HepG2 (cell line): ENCODE results near the gene ZWILCH. TPM values are rescaled to one million over a fixed set of nuclear protein-coding genes. Genes with fewer than 3 reads are reported as not detected.
"Not testable (repeated sequence)": the region's sequence is repeated elsewhere in the genome, so short reads cannot be mapped to it uniquely, and the experiment has no call there.

ENCODE experiments used
- ATAC-seq: fragments of 200-7000 bp; cut with Tn5 transposase; 3 replicates; pipeline ENCODE4 v1.9.1; 2020; ENCODE audit warnings: mild to moderate bottlenecking, moderate library complexity
- BruUV-seq: library from RNA; stranded (reverse); fragments of 400-500 nt; replicated peaks from 2 replicates; lab custom pipeline; 2021; lab: Mats Ljungman, UMichigan
- CTCF ChIA-PET: fragments of 300-600 bp; formaldehyde crosslinking; extraction: SDS; loops from one replicate; lab custom pipeline; 2021; ENCODE audit warnings: low total read pairs, inconsistent platforms, low intra/inter-chr PET ratio; lab: Yijun Ruan, JAX
- POLR2A ChIA-PET: fragments of 350-600 bp; sonication (Branson Sonifier 250); formaldehyde crosslinking; loops from one replicate; lab custom pipeline; 2020; ENCODE audit warnings: antibody characterized with exemption, inconsistent platforms; lab: Yijun Ruan, JAX
- DNase-seq: peaks from one replicate; pipeline ENCODE4 v3.0.0-alpha.2; 2015; ENCODE audit warnings: low spot score
- FAIRE-seq: peaks from 3 replicates; lab custom pipeline; 2011; peaks lifted over from hg19 to GRCh38; lab: Jason Lieb, UNC
- H2AFZ ChIP-seq: one replicate; pipeline ENCODE4 v1.6.1; 2011; ENCODE audit warnings: low read length, inconsistent platforms
- H3K27ac ChIP-seq: fragments of 300-600 bp; 3 replicates; pipeline ENCODE4 v1.8.0; 2011; ENCODE audit warnings: mixed run types, mild to moderate bottlenecking, mixed read lengths, low read length, inconsistent platforms; ENCODE audit not compliant: insufficient read depth; ENCODE audit errors: extremely low read length
- H3K27me3 ChIP-seq, 2 experiments: fragments of 200-600 bp in 1 of 2; 2 replicates in 1 of 2; 3 replicates in 1 of 2; pipeline versions ENCODE4 v1.6.0 to v1.8.0; 2011; ENCODE audit warnings: low read length in 2 of 2, mild to moderate bottlenecking in 2 of 2, moderate library complexity in 2 of 2, inconsistent platforms in 1 of 2; ENCODE audit not compliant: insufficient read depth in 2 of 2, control insufficient read depth in 1 of 2
- H3K36me3 ChIP-seq, 2 experiments: fragments of 200-600 bp in 1 of 2; replicated peaks in 1 of 2; 2 replicates in 1 of 2; 3 replicates in 1 of 2; pipeline versions ENCODE4 v1.5.1 to v1.8.0; 2011; ENCODE audit warnings: low read length in 2 of 2, inconsistent platforms in 1 of 2; ENCODE audit not compliant: insufficient read depth in 2 of 2, control insufficient read depth in 1 of 2
- H3K4me1 ChIP-seq: 2 replicates; pipeline ENCODE4 v1.5.1; 2012; ENCODE audit warnings: low read length, inconsistent platforms; ENCODE audit not compliant: insufficient read depth
- H3K4me2 ChIP-seq: 2 replicates; pipeline ENCODE4 v1.6.0; 2011; ENCODE audit warnings: low read depth, low read length, inconsistent platforms
- H3K4me3 ChIP-seq, 3 experiments: fragments of 200-600 bp in 1 of 3; sonication (generic), shearing (Covaris generic) in 1 of 3; replicated peaks in 1 of 3; 2 replicates each; pipeline ENCODE4 v1.5.1; 2011 to 2016; ENCODE audit warnings: low read length in 3 of 3, inconsistent platforms in 2 of 3, low read depth in 2 of 3, mild to moderate bottlenecking in 2 of 3, control low read depth in 1 of 3, mixed read lengths in 1 of 3; ENCODE audit not compliant: insufficient read depth in 1 of 3
- H3K79me2 ChIP-seq: one replicate; pipeline ENCODE4 v1.6.1; 2011; ENCODE audit warnings: low read length, inconsistent platforms; ENCODE audit not compliant: insufficient read depth
- H3K9ac ChIP-seq: 2 replicates; pipeline ENCODE4 v1.6.0; 2011; ENCODE audit warnings: mild to moderate bottlenecking, low read depth, low read length, inconsistent platforms; ENCODE audit not compliant: insufficient read depth
- H3K9me3 ChIP-seq: 2 replicates; pipeline ENCODE4 v1.5.1; 2012; ENCODE audit warnings: mild to moderate bottlenecking, low read length
- H4K20me1 ChIP-seq: 2 replicates; pipeline ENCODE4 v1.6.0; 2011; ENCODE audit warnings: inconsistent platforms, mild to moderate bottlenecking, low read length, moderate library complexity; ENCODE audit not compliant: insufficient read depth
- CTCF ChIP-seq: sonication (generic); formaldehyde crosslinking; IDR thresholded peaks from 2 replicates; pipeline ENCODE4 v1.5.0; 2020; ENCODE audit warnings: mild to moderate bottlenecking, missing genetic modification reagents, moderate library complexity
- EHMT2 ChIP-seq: fragments of 200-600 bp; sonication (generic); IDR thresholded peaks from 2 replicates; pipeline ENCODE4 v1.7.0; 2017; ENCODE audit warnings: antibody characterized with exemption, low read depth, low read length, borderline replicate concordance
- GATA4 ChIP-seq: sonication (generic); IDR thresholded peaks from 2 replicates; pipeline ENCODE4 v1.6.1; 2016; ENCODE audit warnings: antibody characterized with exemption, low read depth, borderline replicate concordance
- HDAC1 ChIP-seq: sonication (generic); formaldehyde crosslinking; IDR thresholded peaks from 2 replicates; pipeline ENCODE4 v1.5.1; 2020; ENCODE audit warnings: mild to moderate bottlenecking, missing genetic modification reagents
- SNAI1 ChIP-seq: sonication (generic); formaldehyde crosslinking; IDR thresholded peaks from 2 replicates; pipeline ENCODE4 v1.5.0; 2020; ENCODE audit warnings: mild to moderate bottlenecking, missing genetic modification reagents, borderline replicate concordance
- SNAPC5 ChIP-seq: sonication (generic); formaldehyde crosslinking; IDR thresholded peaks from 2 replicates; pipeline ENCODE4 v1.8.1; 2023; ENCODE audit warnings: mild to moderate bottlenecking, missing genetic modification reagents, borderline replicate concordance
- STAG1 ChIP-seq: sonication (generic); formaldehyde crosslinking; IDR thresholded peaks from 2 replicates; pipeline ENCODE4 v1.4.0; 2020; ENCODE audit warnings: missing genetic modification reagents
- THAP11 ChIP-seq: IDR thresholded peaks from 2 replicates; pipeline ENCODE4 v1.6.1; 2016; ENCODE audit warnings: missing biosample characterization, missing genetic modification reagents
- ZNF143 ChIP-seq: sonication (generic); formaldehyde crosslinking; IDR thresholded peaks from 2 replicates; pipeline ENCODE4 v1.4.0; 2020; ENCODE audit warnings: missing genetic modification reagents
- ZNF567 ChIP-seq: sonication (generic); formaldehyde crosslinking; IDR thresholded peaks from 2 replicates; pipeline ENCODE4 v1.8.1; 2023; ENCODE audit warnings: mild to moderate bottlenecking, missing genetic modification reagents, borderline replicate concordance
- WGBS: methylation state at CpG from one replicate; pipeline ENCODE4 v1.1.6; 2017; ENCODE audit warnings: low lambda C conversion rate; 5-methylcytosine and 5-hydroxymethylcytosine counted together
- in situ Hi-C: cut with HindIII; loops from 2 replicates; pipeline ENCODE4 v1.10.0; 2017; ENCODE audit warnings: low pct_unique_long_range_greater_than_20kb; ENCODE audit not compliant: extremely low pct_ligation_motif_present
- intact Hi-C: fragments of 100-400 bp; cut with micrococcal nuclease; formaldehyde crosslinking; loops from one replicate; pipeline ENCODE4 v1.10.0; 2022; ENCODE audit not compliant: unreplicated experiment
- polyA plus RNA-seq, 8 experiments: library from polyadenylated mRNA; depleted of rRNA in 3 of 8; stranded (reverse) in 7 of 8; unstranded in 1 of 8; fragments of >200 nt; fragmentation: Illumina TruSeq in 4 of 8; extraction: Trizol in 4 of 8; gene quantifications; 2 replicates each; pipeline versions ENCODE4 v1.2.1 to v1.2.3, GENCODE V29; 2011 to 2016; ENCODE audit warnings: low read depth in 4 of 8, missing spikeins in 1 of 8, mixed read lengths in 1 of 8; ENCODE audit not compliant: insufficient read depth in 1 of 8
- total RNA-seq, 5 experiments: library from RNA; depleted of rRNA; stranded (reverse); fragments of >200 nt; fragmentation: Illumina TruSeq; extraction: Trizol; gene quantifications; 2 replicates each; pipeline ENCODE4 v1.2.3, GENCODE V29; 2016; ENCODE audit warnings: low read depth in 1 of 5

Gene ZWILCH
- total and polyA plus RNA-seq, 2 of the 13 experiments (the other 11 are each of a cell fraction or from before 2014, with no cell fraction given) = 9.5 to 27.8 TPM

- in situ Hi-C loops = no loop called here
- BruUV-seq = no TSS peak
- H3K4me1 ChIP-seq = peaks cover 30% of the 10 kb centered on the region
- intact Hi-C loops = no loop called here
- no peak overlapping the region for H2AFZ ChIP-seq
- no peak overlapping the region for H3K4me3 ChIP-seq
- DNase-seq (no peak), FAIRE-seq (no peak), ATAC-seq (peak; percentile 66)
- no peaks in the 10 kb centered on the region for H3K27me3 ChIP-seq
- no peak overlapping the region for H3K9ac ChIP-seq
- ChIA-PET POLR2A (no interaction called here), CTCF (no interaction called here)
- H3K27ac ChIP-seq = no peak overlapping the region
- no peak overlapping the region for H3K4me2 ChIP-seq
- H4K20me1 ChIP-seq = no peaks in the 10 kb centered on the region
- H3K79me2 ChIP-seq = no peaks in the 10 kb centered on the region
- no peaks in the 10 kb centered on the region for H3K36me3 ChIP-seq
- no peaks in the 10 kb centered on the region for H3K9me3 ChIP-seq
- whole genome bisulfite sequencing = 48% methylated on average over 3 of the region's 5 CpGs
- TF ChIP-seq ZNF567 (CRISPR knock-in tag) (no peak), SNAI1 (no peak), STAG1 (CRISPR knock-in tag) (peak; percentile 33; the same call in 1 of the 2 replicates), GATA4 (no peak), CTCF (CRISPR knock-in tag) (peak; percentile 58), SNAPC5 (CRISPR knock-in tag) (no peak), HDAC1 (CRISPR knock-in tag) (no peak)
These were observed 83.4 kb downstream of the ZWILCH start for GRCh38 chr15:66588537-66588936.

GRCh38 chr15:66588971-66589370, 83.8 kb downstream of the ZWILCH start:
- no TSS peak for BruUV-seq
- Histone ChIP-seq H3K9me3 (no peaks in the 10 kb centered on the region), H3K36me3 (no peaks in the 10 kb centered on the region)
- TF ChIP-seq THAP11 (CRISPR knock-in tag) (peak; percentile 43; the same call in 1 of the 2 replicates), EHMT2 (no peak), ZNF143 (CRISPR knock-in tag) (peak; percentile 60; the same call in 1 of the 2 replicates)
- TF ChIP-seq, all 625 proteins: peak for 2
- Histone ChIP-seq H3K9ac (no peak overlapping the region), H4K20me1 (no peaks in the 10 kb centered on the region), H3K4me1 (peaks cover 26% of the 10 kb centered on the region), H3K4me2 (no peak overlapping the region), H3K79me2 (no peaks in the 10 kb centered on the region), H3K4me3 (no peak overlapping the region), H3K27me3 (no peaks in the 10 kb centered on the region), H3K27ac (no peak overlapping the region), H2AFZ (no peak overlapping the region)
- FAIRE-seq (no peak), ATAC-seq (no peak), DNase-seq (no peak)
- ChIA-PET CTCF (no interaction called here), POLR2A (no interaction called here)
- in situ Hi-C loops = no loop called here
- intact Hi-C loops = no loop called here
- WGBS = 67% methylated on average over 2 of the region's 8 CpGs

- BruUV-seq, intact Hi-C loops, FAIRE-seq, in situ Hi-C loops, H3K36me3 ChIP-seq, H4K20me1 ChIP-seq, CTCF ChIA-PET, DNase-seq, ATAC-seq, H3K27me3 ChIP-seq, H3K79me2 ChIP-seq, H3K27ac ChIP-seq, H3K4me3 ChIP-seq, H3K9me3 ChIP-seq, H2AFZ ChIP-seq, H3K9ac ChIP-seq, POLR2A ChIA-PET, H3K4me2 ChIP-seq: not testable (repeated sequence)
- H3K4me1 ChIP-seq = peaks cover 21% of the 10 kb centered on the region
- 66% methylated on average over 6 of the region's 6 CpGs for WGBS
These were observed 84.3 kb downstream of the ZWILCH start for GRCh38 chr15:66589429-66589828.
